PC-9 (cell line): ENCODE measurements around the gene CALCR. TPM values are rescaled to one million over a fixed set of nuclear protein-coding genes. Genes with fewer than 3 reads are reported as not detected.
A peak's percentile ranks its signal among the peaks of the same experiment; 100 is the strongest.
"Not testable (repeated sequence)": the region's sequence is repeated elsewhere in the genome, so short reads cannot be mapped to it uniquely, and the experiment has no call there.

Experiments used
- BruUV-seq: library from RNA; stranded (reverse); fragments of 400-500 nt; replicated peaks from 2 replicates; lab custom pipeline; 2021; lab: Mats Ljungman, UMichigan
- CTCF ChIA-PET: fragments of 300-600 bp; sonication (Branson Sonifier 250); formaldehyde crosslinking; loops from one replicate; lab custom pipeline; 2022; ENCODE audit warnings: antibody characterized with exemption; lab: Charles Lee
- POLR2A ChIA-PET: fragments of 300-600 bp; sonication (Branson Sonifier 250); formaldehyde crosslinking; loops from one replicate; lab custom pipeline; 2022; ENCODE audit warnings: antibody characterized with exemption; ENCODE audit not compliant: unreplicated experiment; lab: Charles Lee
- DNase-seq, 2 experiments: peaks; one replicate each; pipeline versions ENCODE4 v3.0.0 to v3.0.0-alpha.2; 2015 to 2022; ENCODE audit warnings: mixed read lengths in 1 of 2
- H2AFZ ChIP-seq: fragments of 200-600 bp; sonication (generic); 2 replicates; pipeline ENCODE4 v1.8.1; 2017; ENCODE audit warnings: antibody characterized with exemption
- H3F3A ChIP-seq: fragments of 200-600 bp; sonication (generic); 2 replicates; pipeline ENCODE4 v1.8.1; 2017; ENCODE audit warnings: antibody characterized with exemption, mild to moderate bottlenecking, low read depth; ENCODE audit not compliant: insufficient read depth
- H3K27ac ChIP-seq: fragments of 200-600 bp; sonication (generic); 2 replicates; pipeline ENCODE4 v1.6.1; 2016; ENCODE audit warnings: mixed run types
- H3K27me3 ChIP-seq: fragments of 200-600 bp; sonication (generic); 2 replicates; pipeline ENCODE4 v1.6.1; 2016; ENCODE audit warnings: low read depth, mixed run types; ENCODE audit not compliant: insufficient read depth
- H3K36me3 ChIP-seq: fragments of 200-600 bp; sonication (generic); 2 replicates; pipeline ENCODE4 v1.6.1; 2016; ENCODE audit warnings: low read depth, mixed run types
- H3K4me1 ChIP-seq: fragments of 200-600 bp; sonication (generic); replicated peaks from 2 replicates; pipeline ENCODE4 v1.6.1; 2016; ENCODE audit warnings: mixed run types; ENCODE audit not compliant: insufficient read depth
- H3K4me2 ChIP-seq: fragments of 200-600 bp; sonication (generic); 2 replicates; pipeline ENCODE4 v1.6.1; 2017; ENCODE audit warnings: mixed run types
- H3K4me3 ChIP-seq: fragments of 200-600 bp; sonication (generic); 2 replicates; pipeline ENCODE4 v1.6.1; 2016; ENCODE audit warnings: mixed run types
- H3K79me2 ChIP-seq: fragments of 200-600 bp; sonication (generic); 2 replicates; pipeline ENCODE4 v1.6.1; 2017; ENCODE audit warnings: low read depth, mixed run types
- H3K9me2 ChIP-seq: fragments of 200-600 bp; sonication (generic); 2 replicates; pipeline ENCODE4 v1.8.1; 2017; ENCODE audit warnings: mild to moderate bottlenecking; ENCODE audit not compliant: insufficient read depth
- H3K9me3 ChIP-seq: fragments of 200-600 bp; sonication (generic); 2 replicates; pipeline ENCODE4 v1.8.1; 2016; ENCODE audit warnings: low read depth; ENCODE audit not compliant: insufficient read depth
- H4K20me1 ChIP-seq: fragments of 200-600 bp; sonication (generic); 2 replicates; pipeline ENCODE4 v1.8.1; 2017; ENCODE audit not compliant: insufficient read depth
- EZH2 ChIP-seq: fragments of 200-600 bp; sonication (generic); IDR thresholded peaks from 2 replicates; pipeline ENCODE4 v1.8.0; 2017; ENCODE audit warnings: antibody characterized with exemption, low read depth
- intact Hi-C: fragments of 100-400 bp; cut with micrococcal nuclease; formaldehyde crosslinking; loops from one replicate; pipeline ENCODE4 v1.10.0; 2022; ENCODE audit not compliant: unreplicated experiment
- total RNA-seq: library from RNA; stranded (reverse); gene quantifications from 2 replicates; pipeline ENCODE4 v1.2.3, GENCODE V29; 2021
- TF ChIP-seq, protein P1 (sequence below): fragments of 200-600 bp; sonication (generic); conservative IDR thresholded peaks from 2 replicates; pipeline ENCODE4 v1.6.1; 2017; ENCODE audit warnings: mixed run types, antibody characterized with exemption, mild to moderate bottlenecking, moderate library complexity

CALCR gene
- total RNA-seq, 1 experiment from 2014 or later = not detected

DNA sequence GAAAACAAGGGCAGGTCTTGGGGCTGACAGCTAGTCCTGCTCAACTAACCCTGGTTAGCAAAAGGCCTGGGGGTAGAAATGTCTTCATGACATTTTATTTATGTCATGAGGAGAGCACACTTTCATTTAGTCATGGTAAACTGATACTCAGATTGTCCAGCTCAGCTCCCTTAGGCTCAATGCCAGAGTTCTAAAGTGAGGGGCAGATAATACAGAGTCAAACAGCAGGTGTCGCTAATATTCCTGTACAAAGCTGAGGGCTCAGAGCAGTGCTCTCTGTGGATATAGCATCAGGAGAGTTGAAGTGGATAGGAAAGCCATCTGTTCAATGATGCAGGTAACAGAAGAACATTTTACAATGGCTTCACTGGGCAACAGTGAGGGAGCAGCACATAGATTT, 26.8 kb upstream of the CALCR start:
- no TSS peak for BruUV-seq
- POLR2A ChIA-PET = no interaction called here
- H3K36me3 ChIP-seq = no peaks in the 10 kb centered on the region
- no peak for TF ChIP-seq EZH2
- TF ChIP-seq, protein P1, sequence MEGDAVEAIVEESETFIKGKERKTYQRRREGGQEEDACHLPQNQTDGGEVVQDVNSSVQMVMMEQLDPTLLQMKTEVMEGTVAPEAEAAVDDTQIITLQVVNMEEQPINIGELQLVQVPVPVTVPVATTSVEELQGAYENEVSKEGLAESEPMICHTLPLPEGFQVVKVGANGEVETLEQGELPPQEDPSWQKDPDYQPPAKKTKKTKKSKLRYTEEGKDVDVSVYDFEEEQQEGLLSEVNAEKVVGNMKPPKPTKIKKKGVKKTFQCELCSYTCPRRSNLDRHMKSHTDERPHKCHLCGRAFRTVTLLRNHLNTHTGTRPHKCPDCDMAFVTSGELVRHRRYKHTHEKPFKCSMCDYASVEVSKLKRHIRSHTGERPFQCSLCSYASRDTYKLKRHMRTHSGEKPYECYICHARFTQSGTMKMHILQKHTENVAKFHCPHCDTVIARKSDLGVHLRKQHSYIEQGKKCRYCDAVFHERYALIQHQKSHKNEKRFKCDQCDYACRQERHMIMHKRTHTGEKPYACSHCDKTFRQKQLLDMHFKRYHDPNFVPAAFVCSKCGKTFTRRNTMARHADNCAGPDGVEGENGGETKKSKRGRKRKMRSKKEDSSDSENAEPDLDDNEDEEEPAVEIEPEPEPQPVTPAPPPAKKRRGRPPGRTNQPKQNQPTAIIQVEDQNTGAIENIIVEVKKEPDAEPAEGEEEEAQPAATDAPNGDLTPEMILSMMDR = no peak
- no peak overlapping the region for H3K4me3 ChIP-seq
- H3K4me2 ChIP-seq = no peak overlapping the region
- no peaks in the 10 kb centered on the region for H4K20me1 ChIP-seq
- DNase-seq = no peak
- no peak overlapping the region for H2AFZ ChIP-seq
- intact Hi-C loops = no loop called here
- no peaks in the 10 kb centered on the region for H3K9me2 ChIP-seq
- no peaks in the 10 kb centered on the region for H3K4me1 ChIP-seq
- no peaks in the 10 kb centered on the region; the same call in 1 of the 2 replicates for H3F3A ChIP-seq
- H3K27me3 ChIP-seq = no peaks in the 10 kb centered on the region
- H3K27ac ChIP-seq = no peak overlapping the region
- CTCF ChIA-PET = no interaction called here
- H3K9me3 ChIP-seq = no peaks in the 10 kb centered on the region
- no peaks in the 10 kb centered on the region for H3K79me2 ChIP-seq

DNA sequence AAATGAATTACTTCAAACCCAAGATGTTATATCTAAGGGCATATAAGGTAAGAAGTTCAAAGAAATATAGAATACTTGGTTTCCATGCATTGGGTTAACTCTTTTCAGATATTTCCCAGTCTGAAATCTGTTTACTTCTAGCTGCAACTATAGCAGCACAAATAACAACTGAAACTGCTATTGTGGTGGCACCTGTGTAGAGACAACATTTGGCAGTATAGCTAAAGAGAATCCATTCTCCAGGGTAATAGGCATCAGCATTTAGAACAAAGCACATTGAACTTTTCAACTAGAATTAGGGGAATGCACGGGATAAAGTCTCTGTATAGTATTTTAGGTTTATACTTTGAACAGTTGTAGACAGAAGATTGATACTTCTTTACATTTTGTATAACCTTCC, 19.7 kb upstream of the CALCR start:
- TF ChIP-seq, protein P1 = no peak
- TF ChIP-seq EZH2 = no peak
- no peaks in the 10 kb centered on the region for H3K9me3 ChIP-seq
- H3K36me3 ChIP-seq = no peaks in the 10 kb centered on the region
- no peak overlapping the region for H3K4me3 ChIP-seq
- no peaks in the 10 kb centered on the region for H3K27me3 ChIP-seq
- POLR2A ChIA-PET = interaction anchor here (0.6 kb wide), 1 partner anchor 611 kb away, joined by 3 read pairs; no protein-coding TSS in a partner anchor
- H3K27ac ChIP-seq = no peak overlapping the region
- no peak overlapping the region for H2AFZ ChIP-seq
- H3K79me2 ChIP-seq = peaks cover 12% of the 10 kb centered on the region; the same call in 1 of the 2 replicates
- no peak overlapping the region for H3K4me2 ChIP-seq
- CTCF ChIA-PET = no interaction called here
- 0 out of 2 replicates have a peak, but pooled peaks cover 8% of the 10 kb centered on the region for H3K4me1 ChIP-seq
- intact Hi-C loops = no loop called here
- H3F3A ChIP-seq = no peaks in the 10 kb centered on the region
- DNase-seq = no peak
- no peaks in the 10 kb centered on the region for H4K20me1 ChIP-seq
- BruUV-seq = no TSS peak
- no peaks in the 10 kb centered on the region for H3K9me2 ChIP-seq

DNA sequence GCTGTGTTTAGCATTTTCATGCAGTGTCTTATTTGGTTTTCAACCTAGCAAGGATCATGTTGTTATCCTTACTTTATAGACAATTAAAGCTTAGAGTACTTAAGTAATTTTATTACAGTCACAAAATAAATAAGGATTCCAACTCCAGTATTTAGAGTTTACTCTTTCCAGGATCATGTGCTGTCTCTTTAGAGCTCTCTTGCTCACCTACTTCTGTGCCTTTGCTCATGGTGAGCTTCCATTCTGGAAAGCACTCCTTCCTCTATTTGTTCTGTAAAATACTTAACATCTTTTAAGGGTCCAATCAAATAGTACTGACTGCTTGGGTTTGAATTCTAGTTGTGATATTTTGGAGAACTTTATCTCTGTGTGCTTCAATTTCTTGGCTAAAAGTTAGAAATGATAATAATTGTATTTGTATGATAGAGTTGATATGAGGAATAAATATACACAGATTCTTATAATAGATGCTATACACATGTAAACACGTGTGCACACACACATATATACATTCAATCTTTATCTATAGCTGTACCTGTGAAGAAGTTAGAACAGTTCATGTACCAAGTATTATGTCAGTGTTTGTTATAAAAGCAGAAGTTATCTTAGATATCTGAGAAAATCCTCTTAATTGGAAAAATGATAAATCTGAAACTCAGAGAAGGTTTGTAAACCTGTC, 18.2 kb upstream of the CALCR start:
- peak overlapping the region; percentile 48 for H3K4me3 ChIP-seq

DNA sequence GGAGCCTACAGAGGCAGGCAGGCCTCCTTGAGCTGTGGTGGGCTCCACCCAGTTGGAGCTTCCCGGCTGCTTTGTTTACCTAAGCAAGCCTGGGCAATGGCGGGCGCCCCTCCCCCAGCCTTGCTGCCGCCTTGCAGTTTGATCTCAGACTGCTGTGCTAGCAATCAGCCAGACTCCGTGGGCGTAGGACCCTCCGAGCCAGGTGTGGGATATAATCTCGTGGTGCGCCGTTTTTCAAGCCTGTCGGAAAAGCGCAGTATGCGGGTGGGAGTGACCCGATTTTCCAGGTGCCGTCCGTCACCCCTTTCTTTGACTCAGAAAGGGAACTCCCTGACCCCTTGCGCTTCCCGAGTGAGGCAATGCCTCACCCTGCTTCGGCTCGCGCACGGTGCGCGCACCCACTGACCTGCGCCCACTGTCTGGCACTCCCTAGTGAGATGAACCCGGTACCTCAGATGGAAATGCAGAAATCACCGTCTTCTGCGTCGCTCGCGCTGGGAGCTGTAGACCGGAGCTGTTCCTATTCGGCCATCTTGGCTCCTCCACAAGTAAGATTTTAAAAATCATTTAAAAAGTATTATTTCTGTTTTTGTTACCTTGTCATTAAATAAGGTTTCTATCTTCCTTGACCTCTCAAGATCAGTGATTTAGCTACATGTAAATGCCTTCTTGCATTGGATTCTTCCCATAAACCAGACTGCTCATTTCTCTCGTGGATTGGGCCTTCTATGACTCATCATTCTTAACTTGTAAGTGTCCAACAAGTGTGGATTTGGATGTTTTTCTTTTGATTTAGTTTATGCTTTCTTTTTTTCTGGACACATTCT, 16.9 kb upstream of the CALCR start:
- intact Hi-C loops, H3K9me2 ChIP-seq, H3K36me3 ChIP-seq, CTCF ChIA-PET, H4K20me1 ChIP-seq, POLR2A ChIA-PET, H3K9me3 ChIP-seq, H2AFZ ChIP-seq, H3F3A ChIP-seq, BruUV-seq, H3K4me1 ChIP-seq, H3K27me3 ChIP-seq: not testable (repeated sequence)
- Histone ChIP-seq H3K27ac (peak overlapping the region; percentile 77), H3K4me2 (peak overlapping the region; percentile 68), H3K4me3 (peak overlapping the region; percentile 48), H3K79me2 (peaks cover 12% of the 10 kb centered on the region; the same call in 1 of the 2 replicates)
- DNase-seq = peak in 1 of 2 experiments; percentile 20

More for the DNA sequence above, 18.2 kb upstream of the CALCR start:
- Histone ChIP-seq H3K36me3 (no peaks in the 10 kb centered on the region), H4K20me1 (no peaks in the 10 kb centered on the region), H3K4me2 (peak overlapping the region; percentile 68), H3K4me1 (0 out of 2 replicates have a peak, but pooled peaks cover 8% of the 10 kb centered on the region), H3K27me3 (no peaks in the 10 kb centered on the region), H3F3A (no peaks in the 10 kb centered on the region), H3K9me2 (no peaks in the 10 kb centered on the region), H2AFZ (no peak overlapping the region), H3K27ac (no peak overlapping the region), H3K79me2 (peaks cover 12% of the 10 kb centered on the region; the same call in 1 of the 2 replicates), H3K9me3 (no peaks in the 10 kb centered on the region)
- TF ChIP-seq EZH2 = no peak
- TF ChIP-seq, protein P1 = no peak
- CTCF ChIA-PET = interaction anchor here (0.5 kb wide), 1 partner anchor 33 kb away, joined by 5 read pairs; no protein-coding TSS in a partner anchor
- no peak for DNase-seq
- BruUV-seq = no TSS peak
- intact Hi-C loops = no loop called here
- POLR2A ChIA-PET = no interaction called here

DNA sequence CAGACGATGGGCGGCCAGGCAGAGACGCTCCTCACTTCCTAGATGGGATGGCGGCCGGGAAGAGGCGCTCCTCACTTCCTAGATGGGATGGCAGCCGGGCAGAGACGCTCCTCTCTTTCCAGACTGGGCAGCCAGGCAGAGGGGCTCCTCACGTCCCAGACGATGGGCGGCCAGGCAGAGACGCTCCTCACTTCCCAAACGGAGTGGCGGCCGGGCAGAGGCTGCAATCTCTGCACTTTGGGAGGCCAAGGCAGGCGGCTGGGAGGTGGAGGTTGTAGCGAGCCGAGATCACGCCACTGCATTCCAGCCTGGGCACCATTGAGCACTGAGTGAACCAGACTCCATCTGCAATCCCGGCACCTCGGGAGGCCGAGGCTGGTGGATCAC, 11.9 kb upstream of the CALCR start:
- H4K20me1 ChIP-seq, H3K9me3 ChIP-seq, H3K36me3 ChIP-seq, H2AFZ ChIP-seq, H3K79me2 ChIP-seq, H3K27me3 ChIP-seq, H3K4me2 ChIP-seq, H3F3A ChIP-seq, H3K27ac ChIP-seq, BruUV-seq, CTCF ChIA-PET, H3K4me1 ChIP-seq, DNase-seq, H3K9me2 ChIP-seq, intact Hi-C loops, POLR2A ChIA-PET, H3K4me3 ChIP-seq: not testable (repeated sequence)
